Cardiac fibroblast (primary cell): ENCODE data around the gene ZBTB43.

ENCODE experiments used
- DNase-seq, 2 donors: peaks; one replicate each; pipeline versions ENCODE4 v3.0.0 to v3.0.0-alpha.2; 2010; ENCODE audit warnings: low read depth in 2 of 2
- H3K4me3 ChIP-seq, 2 donors: replicated peaks in 1 of 2; 1 replicate in 1 of 2; 2 replicates in 1 of 2; pipeline ENCODE4 v1.5.1; 2011; ENCODE audit warnings: low read depth in 2 of 2, low read length in 2 of 2, mild to moderate bottlenecking in 2 of 2, moderate library complexity in 1 of 2
- TF ChIP-seq, protein P1 (sequence below): IDR thresholded peaks from one replicate; pipeline ENCODE4 v1.5.1; 2011; ENCODE audit warnings: low read depth, mild to moderate bottlenecking, low read length, inconsistent platforms

The ZBTB43 gene

DNA sequence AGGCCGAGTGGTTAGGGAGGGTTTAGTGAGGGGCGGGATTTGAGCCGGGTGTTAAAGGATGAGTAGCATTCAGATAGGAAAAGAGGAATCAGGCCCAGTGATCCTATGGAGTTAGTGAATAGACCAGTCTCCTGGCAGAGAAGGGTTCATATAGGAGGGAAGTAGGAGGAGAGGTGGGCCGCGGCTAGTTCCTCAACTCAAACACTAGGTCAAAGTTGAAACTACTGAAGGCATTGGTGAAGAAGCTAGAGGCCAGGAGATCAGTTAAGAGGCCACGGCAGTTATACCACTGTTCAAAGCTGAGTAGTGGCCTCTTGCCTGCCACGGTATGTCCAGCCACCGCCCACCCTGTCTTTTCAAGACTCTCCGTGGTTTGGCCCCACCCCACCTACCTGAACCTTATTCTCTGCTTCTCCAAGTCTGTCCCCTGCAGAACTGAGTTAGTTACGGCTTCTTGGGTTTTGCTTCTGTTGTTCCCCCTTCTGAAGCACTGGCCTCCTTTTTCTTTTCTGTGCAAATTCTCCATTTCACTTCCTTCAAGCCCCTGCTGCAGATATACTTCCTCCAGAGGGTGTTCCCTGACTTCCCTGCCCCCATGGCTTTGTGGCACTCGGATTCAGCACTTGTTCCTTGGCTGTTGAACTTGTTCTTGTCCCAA lies 57.4 kb downstream of the ZBTB43 start:
- no peak for DNase-seq
- H3K4me3 ChIP-seq = peak overlapping the region; percentile 75 to 89
- TF ChIP-seq, protein P1, sequence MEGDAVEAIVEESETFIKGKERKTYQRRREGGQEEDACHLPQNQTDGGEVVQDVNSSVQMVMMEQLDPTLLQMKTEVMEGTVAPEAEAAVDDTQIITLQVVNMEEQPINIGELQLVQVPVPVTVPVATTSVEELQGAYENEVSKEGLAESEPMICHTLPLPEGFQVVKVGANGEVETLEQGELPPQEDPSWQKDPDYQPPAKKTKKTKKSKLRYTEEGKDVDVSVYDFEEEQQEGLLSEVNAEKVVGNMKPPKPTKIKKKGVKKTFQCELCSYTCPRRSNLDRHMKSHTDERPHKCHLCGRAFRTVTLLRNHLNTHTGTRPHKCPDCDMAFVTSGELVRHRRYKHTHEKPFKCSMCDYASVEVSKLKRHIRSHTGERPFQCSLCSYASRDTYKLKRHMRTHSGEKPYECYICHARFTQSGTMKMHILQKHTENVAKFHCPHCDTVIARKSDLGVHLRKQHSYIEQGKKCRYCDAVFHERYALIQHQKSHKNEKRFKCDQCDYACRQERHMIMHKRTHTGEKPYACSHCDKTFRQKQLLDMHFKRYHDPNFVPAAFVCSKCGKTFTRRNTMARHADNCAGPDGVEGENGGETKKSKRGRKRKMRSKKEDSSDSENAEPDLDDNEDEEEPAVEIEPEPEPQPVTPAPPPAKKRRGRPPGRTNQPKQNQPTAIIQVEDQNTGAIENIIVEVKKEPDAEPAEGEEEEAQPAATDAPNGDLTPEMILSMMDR = no peak

DNA sequence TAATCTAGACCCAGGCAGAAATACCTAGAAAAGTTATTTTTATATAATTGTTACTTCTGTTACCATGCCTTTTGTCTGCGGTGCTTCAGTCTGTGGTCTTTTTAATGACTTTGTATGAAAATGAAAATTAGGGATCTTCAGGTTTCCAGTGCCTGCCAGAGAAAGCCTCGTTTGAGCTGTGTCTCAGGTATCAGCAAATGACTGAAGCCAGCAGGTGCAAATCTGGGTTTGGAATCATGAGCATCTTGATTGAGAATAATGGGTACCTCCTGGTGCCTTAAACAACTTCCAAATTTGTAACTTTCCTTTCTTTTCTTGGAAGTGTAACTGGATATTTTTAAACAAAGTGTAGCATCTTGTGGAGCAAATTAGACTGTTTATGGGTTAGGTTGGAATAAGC lies 59.9 kb downstream of the ZBTB43 start:
- H3K4me3 ChIP-seq = no peak overlapping the region
- DNase-seq = no peak
- TF ChIP-seq, protein P1 = no peak

DNA sequence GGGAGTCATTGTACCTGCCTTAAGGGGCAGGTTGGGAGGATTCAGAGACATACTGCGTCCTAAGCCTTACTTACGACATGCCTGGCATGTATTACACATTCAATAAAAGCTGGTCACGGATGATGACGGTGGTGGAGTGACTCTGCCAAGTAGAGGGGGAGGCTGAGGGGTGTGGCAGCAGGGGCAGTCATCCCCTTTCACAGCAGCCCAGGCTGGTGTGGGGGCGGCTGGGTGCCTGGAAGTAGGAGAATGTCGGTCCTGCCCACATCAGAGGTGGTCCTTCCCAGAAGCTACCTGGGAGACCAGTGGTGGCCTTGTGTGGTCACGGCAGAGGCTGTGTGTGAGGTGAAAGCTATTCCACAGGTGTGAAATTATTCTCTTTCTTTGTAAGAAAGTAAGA lies 64.5 kb downstream of the ZBTB43 start:
- no peak for DNase-seq
- H3K4me3 ChIP-seq = no peak overlapping the region
- TF ChIP-seq, protein P1 = no peak

DNA sequence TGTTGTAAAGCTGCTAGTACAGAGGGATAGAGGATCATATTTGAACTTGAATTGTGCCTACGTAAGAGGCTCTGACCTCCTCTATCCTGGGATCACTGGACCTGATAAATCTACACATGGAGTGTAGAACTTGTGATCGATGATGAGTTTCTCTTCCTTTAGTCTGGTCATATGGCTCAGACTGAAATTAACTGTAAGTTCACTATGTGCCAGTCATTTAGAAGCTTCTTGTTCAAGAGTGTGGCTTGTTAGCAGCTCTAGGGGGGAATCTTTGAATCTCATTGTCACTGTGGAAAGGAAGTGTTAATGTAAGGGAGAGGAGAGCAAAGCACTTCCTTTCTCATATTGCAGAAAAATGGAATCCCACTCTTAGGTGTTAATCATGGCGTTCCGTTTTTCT lies 67.7 kb downstream of the ZBTB43 start:
- H3K4me3 ChIP-seq = no peak overlapping the region
- DNase-seq = no peak
- TF ChIP-seq, protein P1 = no peak

DNA sequence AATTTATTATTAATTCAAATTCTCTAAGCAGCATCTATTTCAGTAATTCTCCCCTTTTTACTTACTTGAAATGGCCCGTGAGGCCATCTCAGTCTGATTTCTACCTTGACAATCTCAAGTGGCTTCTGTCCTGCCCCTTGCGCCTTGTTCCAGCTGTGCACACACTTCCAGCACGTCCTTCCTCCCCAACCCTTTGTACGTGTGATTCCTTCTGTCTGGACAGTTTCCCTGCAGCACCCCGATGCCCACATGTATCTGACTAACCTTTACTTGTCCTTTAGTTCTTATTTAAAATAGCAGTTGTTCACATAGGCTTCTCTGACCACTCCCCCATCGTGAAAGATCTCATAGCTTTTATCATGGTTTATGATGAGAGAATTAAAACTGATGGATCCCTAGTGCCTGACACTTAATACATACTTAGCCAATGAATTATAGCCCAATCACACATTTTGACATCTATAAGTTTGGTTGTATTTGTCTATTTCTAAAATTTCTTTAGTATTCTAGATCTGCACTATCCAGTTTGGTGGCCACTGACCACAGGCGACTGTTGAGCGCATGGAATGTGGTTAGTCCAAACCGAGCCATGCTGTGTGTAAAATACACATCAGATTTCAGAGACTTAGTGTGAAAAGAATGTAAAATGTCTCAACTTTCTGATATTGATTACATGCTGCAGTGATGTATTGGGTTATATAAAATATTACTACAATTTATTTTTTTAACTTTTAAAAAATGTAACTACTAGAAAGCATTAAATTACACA lies 69.9 kb downstream of the ZBTB43 start:
- no peak for DNase-seq
- no peak overlapping the region for H3K4me3 ChIP-seq
- TF ChIP-seq, protein P1 = no peak

DNA sequence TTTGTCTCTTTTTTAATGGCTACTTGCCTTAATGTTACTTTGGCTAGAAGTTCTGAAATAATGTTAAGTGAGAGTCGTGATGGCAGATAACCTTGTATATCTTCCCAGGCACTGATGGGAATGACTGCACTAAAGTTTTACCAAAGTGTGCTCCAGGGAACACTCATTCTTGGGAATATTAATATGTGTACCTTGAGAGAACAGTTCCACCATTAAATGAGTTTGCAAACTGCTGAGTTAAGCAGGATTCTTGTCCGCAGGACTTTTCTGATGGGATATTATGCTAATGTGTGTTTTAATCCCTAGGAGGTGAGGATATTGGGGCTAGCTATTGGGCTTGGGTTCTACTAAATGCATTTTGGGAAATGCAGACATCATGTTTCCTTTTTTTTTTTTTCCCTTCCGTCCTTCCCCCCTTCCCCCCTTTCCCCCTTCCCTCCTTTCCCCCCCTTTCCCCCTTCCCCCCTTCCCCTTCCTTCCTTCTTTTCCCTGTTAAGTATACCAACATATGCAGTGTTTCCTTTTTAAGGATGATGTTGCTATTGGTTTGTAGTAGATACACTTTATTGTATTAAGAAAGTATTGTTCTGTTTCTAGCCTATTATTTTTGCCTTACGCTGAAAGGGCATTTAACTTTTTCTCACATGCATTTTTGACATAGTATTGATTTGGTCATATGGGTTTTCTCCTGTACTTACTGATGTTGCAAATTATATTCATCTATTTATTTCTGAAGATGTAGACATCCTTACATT lies 71.1 kb downstream of the ZBTB43 start:
- TF ChIP-seq, protein P1 = no peak

More for the DNA sequence above, 71.1 kb downstream of the ZBTB43 start:
- no peak overlapping the region for H3K4me3 ChIP-seq
- no peak for DNase-seq
